Thyroid gland (tissue), 4 donors: ENCODE results near the gene TAB2. TPM values are rescaled to one million over a fixed set of nuclear protein-coding genes. Genes with fewer than 3 reads are reported as not detected.

Experiments used
- DNase-seq, 2 donors: peaks; one replicate each; pipeline ENCODE4 v3.0.0-alpha.2; 2019
- H3K27ac ChIP-seq, 3 donors: fragments of 200-600 bp; sonication (generic); 1 replicate in 2 of 3; 2 replicates in 1 of 3; pipeline ENCODE4 v1.5.1; 2016 to 2019; ENCODE audit warnings: mild to moderate bottlenecking in 1 of 3, moderate library complexity in 1 of 3
- H3K27me3 ChIP-seq: fragments of 200-600 bp; sonication (generic); one replicate; pipeline ENCODE4 v1.5.1; 2019
- H3K36me3 ChIP-seq, 2 donors: fragments of 200-600 bp; sonication (generic); one replicate each; pipeline ENCODE4 v1.5.1; 2016 to 2019
- H3K4me1 ChIP-seq, 2 donors: fragments of 200-600 bp; sonication (generic); one replicate each; pipeline ENCODE4 v1.5.1; 2017 to 2019
- H3K4me3 ChIP-seq, 3 donors: fragments of 200-600 bp; sonication (generic); replicated peaks in 1 of 3; 1 replicate in 2 of 3; 2 replicates in 1 of 3; pipeline ENCODE4 v1.5.1; 2016; ENCODE audit warnings: mild to moderate bottlenecking in 1 of 3
- H3K9me3 ChIP-seq: fragments of 200-600 bp; sonication (generic); one replicate; pipeline ENCODE4 v1.5.1; 2017
- CTCF ChIP-seq, 6 experiments: fragments of 200-600 bp in 3 of 6; fragments of 450-650 bp in 3 of 6; sonication (generic) in 3 of 6; IDR thresholded peaks; one replicate each; pipeline ENCODE4 v1.5.1; 2016 to 2019; ENCODE audit warnings: antibody characterized with exemption in 6 of 6, mild to moderate bottlenecking in 2 of 6, inconsistent platforms in 1 of 6, moderate library complexity in 1 of 6
- POLR2A ChIP-seq, 2 donors: fragments of 450-650 bp; IDR thresholded peaks; one replicate each; pipeline ENCODE4 v1.6.1; 2017; ENCODE audit warnings: antibody characterized with exemption in 2 of 2, mild to moderate bottlenecking in 2 of 2, moderate library complexity in 1 of 2
- WGBS, 2 donors: methylation state at CpG; one replicate each; pipeline ENCODE4 v1.1.5; 2017; 5-methylcytosine and 5-hydroxymethylcytosine counted together
- intact Hi-C: fragments of 100-400 bp; cut with DNase I; formaldehyde crosslinking; loops from one replicate; pipeline ENCODE4 v1.15.1; 2023
- total RNA-seq, 4 donors: library from RNA; depleted of rRNA; stranded (reverse); fragments of >200 nt; gene quantifications; one replicate each; pipeline ENCODE4 v1.2.3, GENCODE V29; 2016

The TAB2 gene
- total RNA-seq, 4 donors from 2014 or later: 58.5 to 74.3 (median 64.7) TPM

DNA sequence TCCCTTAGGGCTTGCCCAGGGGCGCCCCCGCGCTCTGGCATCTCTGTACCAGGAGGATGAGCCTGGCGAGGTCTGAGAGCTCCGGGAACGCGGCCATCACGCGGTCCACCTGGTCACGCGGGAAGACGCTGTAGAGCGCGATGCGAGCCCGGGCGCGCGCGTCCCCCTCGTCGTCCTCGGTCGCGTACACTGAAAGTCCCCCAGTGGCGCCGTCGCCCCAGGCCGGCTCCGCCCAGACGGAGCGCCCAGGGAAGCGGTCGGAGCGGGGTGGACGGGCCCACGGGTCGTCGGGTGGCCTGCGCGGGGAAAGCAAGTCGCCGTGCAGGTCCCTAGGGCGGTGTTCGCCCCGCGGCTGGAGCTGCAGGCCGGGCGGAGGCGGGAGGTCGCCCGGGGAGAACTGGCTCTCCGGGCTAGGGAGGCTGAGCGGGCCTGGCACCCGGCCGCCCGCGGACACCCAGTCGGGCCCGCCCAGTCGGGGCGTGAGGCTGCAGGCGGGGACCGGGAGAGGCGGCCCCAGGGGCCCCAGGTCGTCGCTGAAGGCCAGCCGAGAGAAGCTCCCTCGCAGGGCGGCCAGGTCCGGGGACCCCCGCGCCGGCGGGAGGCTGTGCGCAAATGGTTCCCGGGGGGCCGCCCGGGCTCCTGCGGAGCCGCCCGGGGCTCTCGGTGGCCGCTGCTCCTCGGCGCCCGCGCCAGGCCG is 133.3 kb downstream of the TAB2 start:
- Histone ChIP-seq H3K27me3 (no peaks in the 10 kb centered on the region), H3K4me1 (peaks cover 39 to 53% of the 10 kb centered on the region in 2 donors), H3K36me3 (no peaks in the 10 kb centered on the region), H3K27ac (peak overlapping the region; percentile 45 to 95 (median 57)), H3K9me3 (no peaks in the 10 kb centered on the region), H3K4me3 (peak overlapping the region in 2 of 3 donors; percentile 30 to 43)
- TF ChIP-seq POLR2A (IDR thresholded peaks at IDR 0.05): peak; percentile 2 to 52
- no peak for TF ChIP-seq CTCF (IDR thresholded peaks at IDR 0.05)
- intact Hi-C loops: no loop called here
- peak; percentile 76 to 80 for DNase-seq
- WGBS, 2 donors: 20% methylated on average over 13 of the region's 89 CpGs; no CpG with 5 or more reads in 1 of the 2 donors

DNA sequence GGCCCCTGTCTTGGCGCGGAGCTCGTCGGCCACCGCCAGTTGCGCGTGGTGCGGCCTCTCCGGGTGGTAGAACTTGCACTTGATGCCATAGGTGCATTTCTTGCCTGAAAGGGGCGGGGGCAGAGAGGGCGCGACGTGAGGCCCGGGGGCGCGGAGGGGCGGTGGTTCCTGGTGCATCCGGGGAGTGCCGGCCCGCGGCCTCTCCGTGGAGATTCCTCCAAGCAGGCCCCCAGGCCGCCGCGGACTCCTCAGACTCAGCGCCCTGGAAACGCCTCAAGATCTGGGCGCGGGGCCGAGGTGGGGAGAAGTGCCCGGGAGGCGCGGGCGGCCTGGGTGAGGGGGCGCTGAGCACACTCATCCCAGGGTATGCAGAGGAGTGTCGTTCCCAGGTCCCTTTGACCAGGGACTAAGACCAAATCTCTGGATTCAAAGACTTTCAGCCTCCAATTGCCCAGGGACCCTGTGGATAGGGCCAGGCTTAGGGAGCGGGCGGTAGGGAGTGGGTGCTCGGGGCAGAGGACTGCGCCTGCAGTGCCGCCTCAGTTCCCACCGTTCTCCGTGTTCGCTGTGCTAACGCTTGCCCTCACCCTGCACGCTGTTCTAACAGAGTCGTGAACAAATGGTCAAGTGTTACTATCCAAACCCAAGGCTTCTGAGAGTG is 134.0 kb downstream of the TAB2 start:
- peak; percentile 46 to 57 for DNase-seq
- TF ChIP-seq POLR2A (IDR thresholded peaks at IDR 0.05) (no peak), CTCF (IDR thresholded peaks at IDR 0.05) (no peak)
- no peaks in the 10 kb centered on the region for H3K36me3 ChIP-seq
- H3K9me3 ChIP-seq: no peaks in the 10 kb centered on the region
- H3K4me1 ChIP-seq: peaks cover 39 to 53% of the 10 kb centered on the region in 2 donors
- H3K27me3 ChIP-seq: no peaks in the 10 kb centered on the region
- 54 to 85% methylated on average over 11 to 19 of the region's 47 CpGs for WGBS, 2 donors
- peak overlapping the region in 2 of 3 donors; percentile 30 to 43 for H3K4me3 ChIP-seq
- intact Hi-C loops: no loop called here
- peak overlapping the region; percentile 45 to 95 (median 57) for H3K27ac ChIP-seq

DNA sequence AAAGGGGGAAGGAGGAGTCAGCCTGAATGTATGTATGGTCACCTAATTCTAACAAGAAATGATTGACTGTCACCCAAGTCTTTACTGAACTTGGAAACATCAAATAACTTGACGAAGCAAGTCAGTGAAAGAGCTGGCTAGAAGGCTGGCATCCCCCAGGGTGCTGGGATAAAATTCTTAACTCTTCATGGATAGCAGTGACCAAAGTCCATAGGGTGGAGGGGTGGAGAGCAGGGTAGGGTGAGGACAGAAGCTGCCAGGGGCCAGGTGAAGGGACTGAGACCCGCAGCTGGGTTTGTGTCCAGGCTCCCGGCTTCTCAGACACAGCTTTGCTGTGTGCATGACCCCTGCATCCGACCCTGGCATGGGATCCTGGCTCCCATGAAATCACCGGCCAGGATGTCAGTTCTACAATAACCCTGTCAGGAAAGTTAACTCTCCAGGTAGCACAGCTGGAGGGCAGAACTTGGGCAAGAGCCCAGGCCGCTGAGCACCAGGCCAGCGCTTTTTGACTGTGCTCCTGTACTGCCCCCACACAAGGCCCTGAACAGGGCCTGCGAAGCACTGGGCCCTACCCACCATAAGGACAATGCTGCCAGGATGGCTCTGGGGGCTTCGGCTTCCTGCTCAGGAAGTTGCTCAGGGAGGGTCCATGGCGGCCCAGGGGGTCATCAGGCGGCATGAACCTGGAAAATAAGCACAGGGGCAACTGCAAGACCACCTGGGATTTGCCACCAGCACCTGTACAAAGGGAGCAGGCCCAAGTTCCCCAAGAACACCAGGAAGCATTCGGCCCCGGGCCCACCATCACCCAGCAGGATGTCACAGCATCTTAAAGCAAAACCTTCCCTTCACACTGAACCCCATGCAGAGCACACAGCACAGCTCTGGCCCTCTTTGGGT is 134.8 kb downstream of the TAB2 start:
- TF ChIP-seq CTCF (IDR thresholded peaks at IDR 0.05) (no peak), POLR2A (IDR thresholded peaks at IDR 0.05) (no peak)
- H3K4me3 ChIP-seq: no peak overlapping the region
- intact Hi-C loops: no loop called here

DNA sequence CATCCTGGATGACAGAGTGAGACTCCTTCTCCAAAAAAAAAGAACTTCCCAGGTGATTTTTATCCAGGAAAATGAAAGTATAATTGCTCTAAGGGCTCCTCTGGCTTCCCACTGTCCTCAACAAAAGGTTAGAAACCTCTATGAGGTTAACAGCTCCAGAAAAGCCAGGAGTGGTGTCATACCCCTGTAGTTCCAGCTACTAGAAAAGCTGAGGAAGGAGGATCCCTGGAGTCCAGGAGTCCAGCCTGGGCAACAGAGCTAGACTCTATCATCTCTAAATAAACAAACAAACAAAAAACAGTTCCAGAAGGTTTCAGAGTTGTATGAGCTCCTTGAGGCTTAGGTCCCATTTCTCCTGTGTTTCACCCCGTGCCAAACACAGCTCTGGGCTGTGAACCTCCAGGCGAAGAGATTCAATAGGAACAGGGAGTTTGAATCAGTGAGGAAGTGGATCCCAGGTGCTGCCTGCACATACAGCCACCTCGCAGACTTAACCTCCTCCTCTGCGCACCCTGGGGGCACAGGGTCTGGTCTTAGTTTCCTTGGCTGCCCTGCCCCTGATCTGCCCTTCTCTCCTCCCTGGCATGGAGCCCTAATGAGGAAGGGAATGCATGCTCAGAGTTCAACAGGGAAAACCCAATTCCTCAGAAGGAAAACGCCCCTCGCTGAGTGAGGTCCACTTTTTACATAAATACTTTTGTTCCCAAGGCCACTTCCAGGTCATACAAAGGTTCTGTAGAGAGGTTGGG is 136.3 kb downstream of the TAB2 start:
- Histone ChIP-seq H3K36me3 (no peaks in the 10 kb centered on the region), H3K9me3 (no peaks in the 10 kb centered on the region), H3K4me3 (no peak overlapping the region), H3K27me3 (no peaks in the 10 kb centered on the region), H3K4me1 (peaks cover 39 to 62% of the 10 kb centered on the region in 2 donors), H3K27ac (peak overlapping the region; percentile 69 to 95 (median 69))
- TF ChIP-seq CTCF (IDR thresholded peaks at IDR 0.05): no peak
- no peak for TF ChIP-seq POLR2A (IDR thresholded peaks at IDR 0.05)
- WGBS, 2 donors: 64 to 78% methylated on average over 6 of the region's 6 CpGs
- peak in 1 of 2 donors; percentile 16 for DNase-seq
- intact Hi-C loops: no loop called here

More for the DNA sequence above, 134.8 kb downstream of the TAB2 start:
- no peaks in the 10 kb centered on the region for H3K9me3 ChIP-seq
- H3K36me3 ChIP-seq: no peaks in the 10 kb centered on the region
- DNase-seq: peak; percentile 65 to 67
- peaks cover 39 to 57% of the 10 kb centered on the region in 2 donors for H3K4me1 ChIP-seq
- H3K27me3 ChIP-seq: no peaks in the 10 kb centered on the region
- peak overlapping the region in 2 of 3 donors; percentile 59 to 95 for H3K27ac ChIP-seq
- WGBS, 2 donors: 64 to 79% methylated on average over 8 to 9 of the region's 13 CpGs
